Keratinocyte (primary cell): ENCODE measurements around the gene FAM135A. TPM values are rescaled to one million over a fixed set of nuclear protein-coding genes. Genes with fewer than 3 reads are reported as not detected.
A peak's percentile ranks its signal among the peaks of the same experiment; 100 is the strongest.

ENCODE experiments used
- DNase-seq: peaks from one replicate; pipeline ENCODE4 v3.0.0-alpha.2; 2011; ENCODE audit warnings: low read depth, missing footprints, low spot score
- FAIRE-seq: peaks from 2 replicates; lab custom pipeline; 2011; peaks lifted over from hg19 to GRCh38; lab: Jason Lieb, UNC
- H2AFZ ChIP-seq: 2 replicates; pipeline ENCODE4 v1.6.0; 2012; ENCODE audit warnings: low read length, control low read depth, inconsistent platforms; ENCODE audit not compliant: control insufficient read depth
- H3K27ac ChIP-seq: 2 replicates; pipeline ENCODE4 v1.5.1; 2011; ENCODE audit warnings: low read length; ENCODE audit not compliant: control insufficient read depth, insufficient read depth
- H3K27me3 ChIP-seq: 3 replicates; pipeline ENCODE4 v1.6.0; 2011; ENCODE audit warnings: low read length; ENCODE audit not compliant: control insufficient read depth, insufficient read depth; ENCODE audit errors: extremely low read depth
- H3K36me3 ChIP-seq, 2 experiments: 2 replicates in 1 of 2; 3 replicates in 1 of 2; pipeline ENCODE4 v1.5.1; 2011; ENCODE audit warnings: low read length in 2 of 2, mild to moderate bottlenecking in 1 of 2; ENCODE audit not compliant: control insufficient read depth in 2 of 2, insufficient read depth in 2 of 2; ENCODE audit errors: extremely low read depth in 1 of 2
- H3K4me1 ChIP-seq: 3 replicates; pipeline ENCODE4 v1.5.1; 2011; ENCODE audit warnings: low read length; ENCODE audit not compliant: control insufficient read depth, insufficient read depth; ENCODE audit errors: extremely low read depth
- H3K4me2 ChIP-seq: 3 replicates; pipeline ENCODE4 v1.6.0; 2011; ENCODE audit warnings: low read depth, low read length; ENCODE audit not compliant: control insufficient read depth, insufficient read depth; ENCODE audit errors: extremely low read depth
- H3K4me3 ChIP-seq, 3 experiments: fragments of 200-600 bp in 1 of 3; sonication (generic) in 1 of 3; 2 replicates in 2 of 3; 3 replicates in 1 of 3; pipeline ENCODE4 v1.5.1; 2011 to 2016; ENCODE audit warnings: low read length in 3 of 3, mild to moderate bottlenecking in 3 of 3, control low read depth in 2 of 3, inconsistent platforms in 1 of 3, low read depth in 1 of 3, mixed read lengths in 1 of 3, mixed run types in 1 of 3, moderate library complexity in 1 of 3; ENCODE audit not compliant: control insufficient read depth in 2 of 3, insufficient read depth in 2 of 3; ENCODE audit errors: extremely low read depth in 1 of 3
- H3K79me2 ChIP-seq: 2 replicates; pipeline ENCODE4 v1.6.0; 2012; ENCODE audit warnings: low read length; ENCODE audit not compliant: control insufficient read depth, insufficient read depth
- H3K9ac ChIP-seq: 3 replicates; pipeline ENCODE4 v1.6.0; 2011; ENCODE audit warnings: low read length; ENCODE audit not compliant: control insufficient read depth, insufficient read depth; ENCODE audit errors: extremely low read depth
- H3K9me1 ChIP-seq: 3 replicates; pipeline ENCODE4 v1.6.0; 2011; ENCODE audit warnings: low read length; ENCODE audit not compliant: control insufficient read depth, insufficient read depth; ENCODE audit errors: extremely low read depth
- H3K9me3 ChIP-seq: 2 replicates; pipeline ENCODE4 v1.5.1; 2012; ENCODE audit warnings: low read depth, low read length; ENCODE audit not compliant: control insufficient read depth
- H4K20me1 ChIP-seq: 3 replicates; pipeline ENCODE4 v1.6.0; 2011; ENCODE audit warnings: low read length; ENCODE audit not compliant: control insufficient read depth, insufficient read depth; ENCODE audit errors: extremely low read depth
- EZH2 ChIP-seq: IDR thresholded peaks from one replicate; pipeline ENCODE4 v1.6.1; 2012; ENCODE audit warnings: inconsistent platforms, mild to moderate bottlenecking, low read length, moderate library complexity
- dilution Hi-C: fragments of 300-500 bp; cut with MboI; formaldehyde crosslinking; loops from one replicate; pipeline ENCODE4 v1.7.0; 2020; ENCODE audit warnings: low sequenced_read_pairs; ENCODE audit not compliant: extremely low pct_ligation_motif_present
- polyA plus RNA-seq, 5 experiments: library from polyadenylated mRNA; depleted of rRNA in 3 of 5; stranded (reverse) in 3 of 5; stranded (forward) in 1 of 5; unstranded in 1 of 5; fragments of >200 nt; gene quantifications; 1 replicate in 1 of 5; 2 replicates in 3 of 5; 3 replicates in 1 of 5; pipeline versions ENCODE4 v1.2.1 to v1.2.3, GENCODE V29; 2011 to 2012; ENCODE audit warnings: missing spikeins in 2 of 5, low read depth in 1 of 5, low replicate concordance in 1 of 5
- TF ChIP-seq, protein P1 (sequence below), 3 experiments: IDR thresholded peaks in 1 of 3; conservative IDR thresholded peaks in 1 of 3; optimal IDR thresholded peaks in 1 of 3; 2 replicates in 2 of 3; 3 replicates in 1 of 3; pipeline versions ENCODE3 to v1.5.1; 2011; ENCODE audit warnings: low read length in 3 of 3, mild to moderate bottlenecking in 3 of 3, moderate library complexity in 2 of 3, control low read depth in 1 of 3, inconsistent platforms in 1 of 3; ENCODE audit not compliant: insufficient read depth in 2 of 3; ENCODE audit errors: extremely low read depth in 1 of 3

Gene FAM135A
- polyA plus RNA-seq, 1 donor (not counting 4 experiments of a cell fraction or from before 2014, with no cell fraction given): 21.3 TPM

DNA sequence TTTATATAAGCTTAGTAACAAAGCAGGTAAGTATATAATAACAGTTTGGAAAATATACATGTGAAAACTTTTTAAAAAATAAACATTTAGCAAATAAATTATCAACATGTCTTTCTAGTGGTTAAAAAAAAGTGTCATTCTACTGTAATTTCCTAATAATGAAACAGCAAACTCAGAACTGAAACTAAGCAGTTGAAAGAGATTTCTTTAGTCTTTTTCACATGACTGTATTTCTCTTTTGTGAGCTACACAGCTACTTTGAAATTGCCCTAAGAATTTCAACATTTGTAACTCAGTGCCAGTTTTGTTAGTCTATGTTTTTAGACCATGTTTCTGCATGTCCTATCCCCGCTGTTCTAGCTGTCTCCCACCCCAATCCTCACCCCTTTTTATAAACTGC is 125.1 kb downstream of the FAM135A start:
- H3K79me2 ChIP-seq: no peaks in the 10 kb centered on the region
- H3K9me3 ChIP-seq: no peaks in the 10 kb centered on the region
- H3K36me3 ChIP-seq: peaks cover 0 to 3% of the 10 kb centered on the region in 2 experiments
- DNase-seq (no peak), FAIRE-seq (no peak)
- no peak for TF ChIP-seq EZH2
- TF ChIP-seq, protein P1, sequence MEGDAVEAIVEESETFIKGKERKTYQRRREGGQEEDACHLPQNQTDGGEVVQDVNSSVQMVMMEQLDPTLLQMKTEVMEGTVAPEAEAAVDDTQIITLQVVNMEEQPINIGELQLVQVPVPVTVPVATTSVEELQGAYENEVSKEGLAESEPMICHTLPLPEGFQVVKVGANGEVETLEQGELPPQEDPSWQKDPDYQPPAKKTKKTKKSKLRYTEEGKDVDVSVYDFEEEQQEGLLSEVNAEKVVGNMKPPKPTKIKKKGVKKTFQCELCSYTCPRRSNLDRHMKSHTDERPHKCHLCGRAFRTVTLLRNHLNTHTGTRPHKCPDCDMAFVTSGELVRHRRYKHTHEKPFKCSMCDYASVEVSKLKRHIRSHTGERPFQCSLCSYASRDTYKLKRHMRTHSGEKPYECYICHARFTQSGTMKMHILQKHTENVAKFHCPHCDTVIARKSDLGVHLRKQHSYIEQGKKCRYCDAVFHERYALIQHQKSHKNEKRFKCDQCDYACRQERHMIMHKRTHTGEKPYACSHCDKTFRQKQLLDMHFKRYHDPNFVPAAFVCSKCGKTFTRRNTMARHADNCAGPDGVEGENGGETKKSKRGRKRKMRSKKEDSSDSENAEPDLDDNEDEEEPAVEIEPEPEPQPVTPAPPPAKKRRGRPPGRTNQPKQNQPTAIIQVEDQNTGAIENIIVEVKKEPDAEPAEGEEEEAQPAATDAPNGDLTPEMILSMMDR (optimal IDR thresholded peaks at IDR 0.05 in 1 of 3, IDR thresholded peaks at IDR 0.05 in 1 of 3, conservative IDR thresholded peaks at IDR 0.05 in 1 of 3; ENCODE audit: extremely low read depth in 1 of 3, insufficient read depth in 2 of 3, low read length in 3 of 3): no peak
- no peaks in the 10 kb centered on the region for H3K9me1 ChIP-seq
- H3K27me3 ChIP-seq: no peaks in the 10 kb centered on the region
- no peak overlapping the region for H3K4me3 ChIP-seq
- no peaks in the 10 kb centered on the region for H3K4me1 ChIP-seq
- dilution Hi-C loops: no loop called here
- H2AFZ ChIP-seq: no peak overlapping the region
- H3K4me2 ChIP-seq: no peak overlapping the region
- H3K9ac ChIP-seq: no peak overlapping the region
- no peak overlapping the region for H3K27ac ChIP-seq
- H4K20me1 ChIP-seq: no peaks in the 10 kb centered on the region

DNA sequence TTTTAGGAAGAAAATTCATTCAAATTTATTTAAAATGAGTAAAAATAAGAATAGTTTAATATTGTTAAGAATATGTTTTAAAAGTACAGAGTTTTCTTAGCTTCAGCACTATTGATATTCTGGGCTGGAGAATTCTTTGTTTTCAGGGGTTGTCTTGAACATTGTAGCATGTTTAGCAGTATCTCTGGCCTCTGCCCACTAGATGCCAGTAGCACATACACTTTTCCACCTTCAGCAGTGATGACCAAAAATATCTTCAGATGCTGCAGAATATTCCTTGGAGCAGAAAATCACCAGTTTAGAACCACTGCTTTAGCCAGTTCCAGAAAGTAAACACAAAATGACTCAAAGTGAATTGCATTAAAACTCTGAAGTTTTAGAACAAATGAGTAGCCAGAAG is 134.0 kb downstream of the FAM135A start:
- no peaks in the 10 kb centered on the region for H3K9me1 ChIP-seq
- dilution Hi-C loops: no loop called here
- no peak overlapping the region for H3K4me2 ChIP-seq
- no peaks in the 10 kb centered on the region for H3K9me3 ChIP-seq
- H3K79me2 ChIP-seq: no peaks in the 10 kb centered on the region
- H4K20me1 ChIP-seq: no peaks in the 10 kb centered on the region
- H3K9ac ChIP-seq: no peak overlapping the region
- no peak for DNase-seq
- no peak for FAIRE-seq
- H3K27me3 ChIP-seq: no peaks in the 10 kb centered on the region
- TF ChIP-seq, protein P1 (optimal IDR thresholded peaks at IDR 0.05 in 1 of 3, IDR thresholded peaks at IDR 0.05 in 1 of 3, conservative IDR thresholded peaks at IDR 0.05 in 1 of 3; ENCODE audit: extremely low read depth in 1 of 3, insufficient read depth in 2 of 3, low read length in 3 of 3): peak; percentile 27 to 40 (median 29)
- no peak for TF ChIP-seq EZH2
- H3K36me3 ChIP-seq: no peaks in the 10 kb centered on the region
- H3K4me3 ChIP-seq: no peak overlapping the region
- H2AFZ ChIP-seq: no peak overlapping the region
- H3K4me1 ChIP-seq: no peaks in the 10 kb centered on the region
- H3K27ac ChIP-seq: no peak overlapping the region
